Mucosa of gallbladder (tissue), 1 donor: ENCODE results near the gene AK2. TPM values are rescaled to one million over a fixed set of nuclear protein-coding genes. Genes with fewer than 3 reads are reported as not detected.

Source experiments
- DNase-seq: peaks from one replicate; pipeline ENCODE4 v3.0.0-alpha.2; 2020; ENCODE audit warnings: low spot score
- total RNA-seq: library from RNA; stranded (reverse); gene quantifications from one replicate; pipeline ENCODE4 v1.2.1, GENCODE V29; 2021
- donor health status: DM: no; HTN: no; CAD: no.

Gene AK2
- total RNA-seq, 1 donor from 2014 or later: 130 TPM

DNA sequence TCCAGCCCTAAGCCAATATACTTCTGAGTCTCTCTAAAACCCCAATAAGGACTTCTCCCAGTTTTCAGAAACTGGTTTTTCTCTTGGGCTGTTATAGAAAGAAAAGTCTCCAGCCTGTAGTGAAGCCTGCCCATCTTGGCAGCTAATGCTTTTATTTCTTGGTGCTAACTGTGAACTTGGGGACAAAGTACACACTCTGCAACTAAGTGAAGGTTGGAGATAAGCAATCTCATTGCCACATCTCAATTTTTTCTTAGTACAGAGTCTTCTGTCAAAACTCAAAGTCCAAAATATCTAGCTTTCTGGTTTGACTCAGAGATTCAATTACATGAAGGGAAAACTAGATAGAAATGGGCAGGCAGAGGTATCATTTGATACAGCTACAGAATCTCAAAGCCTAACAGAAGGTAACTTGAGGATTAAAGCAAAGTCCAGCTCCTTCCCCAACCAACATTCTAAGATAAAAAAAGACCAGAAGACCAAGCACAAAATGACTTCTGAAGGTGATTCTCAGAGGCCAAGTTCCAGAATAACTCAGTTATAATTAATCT lies 14.0 kb downstream of the AK2 start:
- peak; percentile 52 for DNase-seq

DNA sequence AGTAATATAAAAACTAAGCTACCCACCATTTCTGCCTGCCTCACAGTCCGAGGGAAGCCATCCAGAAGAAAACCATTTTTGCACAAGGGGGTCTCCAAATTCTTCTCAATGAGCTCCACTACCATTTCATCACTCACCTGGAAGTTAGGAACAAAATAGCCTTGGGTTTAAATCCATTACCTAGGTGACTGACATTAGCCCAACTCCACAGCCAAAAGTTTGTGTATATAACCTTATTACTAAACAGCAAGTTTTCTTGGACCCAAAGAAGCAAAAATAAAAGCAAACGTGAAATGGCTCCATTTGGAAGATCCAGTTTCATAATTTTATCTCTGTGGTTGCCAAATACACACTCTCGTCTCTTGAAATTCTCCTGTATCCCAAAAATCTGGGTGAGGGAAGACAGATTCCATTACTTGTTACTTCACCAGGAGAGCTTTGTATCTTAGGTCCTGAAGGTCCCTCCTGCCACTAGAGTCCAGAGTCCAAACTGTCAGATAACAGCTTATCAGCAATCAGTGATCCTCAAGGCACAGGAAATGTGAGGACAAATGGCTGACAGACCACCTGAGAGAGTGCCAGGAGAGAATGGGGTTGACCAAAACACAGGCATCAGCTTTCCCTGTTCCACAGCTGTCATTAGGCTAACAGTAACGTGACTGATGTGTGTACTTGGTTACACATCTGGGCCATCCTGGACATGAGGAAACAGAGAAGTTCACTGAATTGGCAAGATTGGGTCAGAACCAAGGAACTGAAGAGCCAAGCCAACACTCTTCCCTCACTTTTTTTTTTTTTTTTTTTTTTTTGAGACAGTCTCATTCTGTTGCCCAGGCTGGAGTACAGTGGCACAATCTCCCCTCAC lies 14.9 kb downstream of the AK2 start:
- DNase-seq: no peak

DNA sequence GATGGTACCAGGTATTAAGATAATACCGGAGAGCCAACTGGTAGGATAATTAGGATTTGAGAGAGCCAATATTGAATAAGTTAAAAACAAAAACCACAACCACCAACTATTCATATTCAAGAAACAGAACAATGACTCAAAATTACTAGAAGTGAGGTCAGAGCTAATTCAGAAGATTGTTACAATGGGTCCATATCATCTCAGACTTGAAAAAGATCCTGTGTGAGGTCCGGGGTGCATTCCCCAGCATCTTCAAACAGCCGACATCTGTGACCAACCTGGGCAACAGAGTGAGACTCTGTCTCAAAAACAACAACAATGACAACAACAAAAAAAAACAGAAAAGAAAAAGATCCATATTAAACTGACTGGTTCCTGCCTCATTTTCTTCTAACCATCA lies 18.6 kb downstream of the AK2 start:
- DNase-seq: no peak

DNA sequence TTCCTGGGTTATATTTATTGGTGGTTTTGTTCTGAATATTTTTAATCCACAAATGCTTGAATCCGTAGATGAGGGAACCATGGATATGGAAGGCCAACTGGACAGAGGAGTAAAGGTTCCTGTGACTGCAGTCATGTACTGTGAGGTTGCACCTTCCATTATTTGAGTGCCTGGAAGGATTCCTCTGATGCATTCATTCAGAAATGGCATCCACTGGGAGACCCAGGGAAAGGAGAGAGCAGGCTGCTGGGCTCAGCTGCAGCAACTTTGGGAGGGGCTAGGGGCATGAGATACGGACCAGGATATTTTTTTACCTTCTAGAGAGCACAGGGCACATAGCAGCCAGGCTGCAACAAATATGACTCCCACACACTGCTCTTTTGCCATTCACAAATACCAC lies 19.5 kb downstream of the AK2 start:
- DNase-seq: no peak

DNA sequence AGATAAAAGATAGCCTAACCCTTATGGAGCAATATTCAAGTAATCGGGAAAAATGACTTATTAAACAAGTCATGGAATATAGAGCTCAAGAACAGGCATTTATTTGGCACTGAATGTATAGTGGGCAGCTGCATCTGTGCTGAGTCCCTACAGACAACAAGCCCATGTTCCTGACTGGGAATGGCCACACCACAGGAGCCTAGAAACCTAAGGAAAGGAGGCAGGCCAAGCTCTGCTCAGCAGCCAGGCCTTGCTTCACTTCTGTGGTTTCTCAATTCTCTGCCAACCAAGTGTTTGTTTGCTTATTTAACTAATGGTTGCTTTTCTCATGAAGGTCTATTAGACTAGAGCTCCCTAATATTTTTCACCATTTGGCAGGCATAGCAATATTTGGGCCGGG lies 21.5 kb downstream of the AK2 start:
- DNase-seq: no peak

DNA sequence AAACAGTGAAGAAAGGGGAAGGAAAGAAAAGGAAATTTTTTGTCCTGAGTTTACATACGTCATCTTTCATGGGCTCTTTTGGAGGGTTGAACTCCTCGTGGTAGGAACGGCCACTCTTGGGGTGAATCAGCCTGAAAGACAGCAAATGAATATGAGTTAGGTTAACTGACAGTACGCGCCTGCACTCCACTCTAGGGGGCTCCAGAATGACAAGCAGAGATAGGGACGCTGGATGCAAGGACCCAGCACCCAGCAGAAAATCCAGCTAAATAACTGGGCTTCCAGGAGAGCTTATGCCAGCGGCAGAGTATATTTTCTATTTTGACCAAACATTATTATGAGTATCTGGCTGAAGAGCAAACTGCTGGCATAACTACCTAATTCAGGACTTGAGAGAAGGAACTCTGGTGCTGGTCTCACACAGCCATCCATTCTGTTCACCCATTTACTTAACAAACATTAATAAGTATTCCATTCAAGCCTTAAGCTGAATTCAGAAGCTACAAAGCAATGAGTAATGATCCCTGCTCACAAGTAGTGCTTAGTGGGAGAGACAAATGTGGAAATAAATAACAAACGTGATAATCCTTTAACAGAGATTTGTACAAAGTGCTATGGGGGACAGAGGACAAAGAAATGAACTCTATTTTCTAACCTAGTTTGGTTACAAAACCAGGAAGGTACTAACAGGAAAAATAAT lies 22.1 kb downstream of the AK2 start:
- no peak for DNase-seq

DNA sequence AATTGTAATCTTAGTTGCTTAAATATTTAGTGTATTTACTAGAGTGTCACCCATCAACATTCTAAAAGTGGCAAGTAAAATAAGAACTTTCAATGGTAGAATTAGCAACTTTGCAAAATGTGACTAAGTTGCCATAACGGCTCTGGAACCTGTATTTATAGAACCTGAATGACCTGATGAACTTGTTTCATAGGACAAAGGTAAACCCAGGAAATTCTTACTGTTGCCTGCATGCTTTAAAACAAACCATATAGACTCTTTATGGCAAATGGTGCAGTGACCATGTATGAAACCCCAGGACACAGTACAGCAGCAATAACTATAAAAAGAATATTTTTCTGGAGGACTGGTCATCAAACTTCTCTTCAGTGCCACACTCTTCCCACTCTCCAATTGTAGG lies 22.9 kb downstream of the AK2 start:
- DNase-seq: no peak

DNA sequence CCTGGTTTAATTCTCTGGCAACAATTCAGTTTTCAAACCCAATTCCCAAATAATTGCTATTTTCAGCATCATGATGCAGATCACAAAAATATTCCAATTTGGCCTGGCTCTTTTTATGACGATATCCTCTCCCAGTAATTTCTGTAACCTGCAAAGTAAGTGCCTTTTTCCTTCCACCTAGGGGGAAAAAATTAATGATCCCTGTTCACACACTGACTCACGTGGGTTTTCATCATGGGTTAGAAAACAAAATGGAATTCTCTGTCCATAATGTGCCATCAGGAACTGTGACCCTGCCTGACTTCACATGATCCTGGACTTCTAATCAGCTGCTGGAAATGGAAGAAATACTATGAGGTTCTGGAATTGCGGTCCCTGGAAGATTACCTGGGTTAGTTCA lies 24.5 kb downstream of the AK2 start:
- DNase-seq: no peak

DNA sequence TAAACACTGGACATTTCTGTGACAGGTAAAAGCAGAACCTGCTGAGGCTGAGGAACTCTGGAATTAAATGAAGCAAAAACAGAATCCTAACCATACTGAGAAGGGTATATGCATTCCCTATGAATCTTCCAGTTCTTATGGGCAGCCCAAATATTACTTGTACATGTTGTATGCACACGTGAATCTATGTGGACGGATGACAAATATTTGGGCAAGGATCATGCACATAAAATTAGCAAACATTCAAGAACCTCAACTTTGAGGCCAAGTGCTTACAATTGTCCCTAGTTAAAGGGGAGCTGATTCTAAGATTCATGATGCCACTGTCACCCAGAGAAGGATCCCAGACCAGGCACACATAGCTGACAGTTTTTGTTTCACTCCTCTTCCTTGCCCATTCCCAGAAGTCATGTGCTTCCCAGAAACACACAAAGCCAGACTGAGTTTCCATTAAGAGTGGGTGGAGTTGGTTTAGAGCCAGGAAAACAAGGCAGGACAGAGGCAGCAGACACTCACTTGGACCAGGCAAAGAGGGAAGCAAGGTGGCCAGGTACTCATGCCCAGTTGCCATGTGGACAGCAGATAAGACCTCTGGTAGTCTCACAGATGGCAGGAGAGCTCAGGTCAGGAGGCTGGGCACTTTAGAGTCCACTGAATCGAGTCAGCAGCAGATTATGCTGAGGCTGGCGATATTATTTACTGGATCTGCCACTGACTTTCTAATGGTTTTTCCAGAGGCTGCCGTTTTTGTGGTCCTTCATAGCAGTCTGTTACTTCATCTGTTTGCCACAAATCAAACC lies 25.6 kb downstream of the AK2 start:
- peak; percentile 75 for DNase-seq

DNA sequence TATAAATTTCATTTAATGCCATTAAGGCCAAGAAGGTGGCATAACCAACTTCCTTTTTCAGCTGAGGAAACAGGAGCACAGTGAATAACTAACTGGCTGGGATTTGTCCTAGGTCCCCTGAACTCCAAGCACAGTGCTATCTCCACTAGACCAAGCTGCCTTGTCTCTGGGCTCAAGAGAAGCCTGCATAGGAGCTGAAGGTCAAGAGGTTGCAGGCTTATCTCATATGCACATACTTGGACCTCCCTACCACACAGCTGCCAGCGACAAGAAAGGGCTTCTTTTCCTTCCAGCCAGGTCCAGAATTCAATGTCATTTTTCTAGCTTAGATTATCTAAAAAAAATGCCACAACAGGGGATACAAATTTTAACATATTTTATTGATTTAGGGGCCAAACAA lies 27.1 kb downstream of the AK2 start:
- no peak for DNase-seq

DNA sequence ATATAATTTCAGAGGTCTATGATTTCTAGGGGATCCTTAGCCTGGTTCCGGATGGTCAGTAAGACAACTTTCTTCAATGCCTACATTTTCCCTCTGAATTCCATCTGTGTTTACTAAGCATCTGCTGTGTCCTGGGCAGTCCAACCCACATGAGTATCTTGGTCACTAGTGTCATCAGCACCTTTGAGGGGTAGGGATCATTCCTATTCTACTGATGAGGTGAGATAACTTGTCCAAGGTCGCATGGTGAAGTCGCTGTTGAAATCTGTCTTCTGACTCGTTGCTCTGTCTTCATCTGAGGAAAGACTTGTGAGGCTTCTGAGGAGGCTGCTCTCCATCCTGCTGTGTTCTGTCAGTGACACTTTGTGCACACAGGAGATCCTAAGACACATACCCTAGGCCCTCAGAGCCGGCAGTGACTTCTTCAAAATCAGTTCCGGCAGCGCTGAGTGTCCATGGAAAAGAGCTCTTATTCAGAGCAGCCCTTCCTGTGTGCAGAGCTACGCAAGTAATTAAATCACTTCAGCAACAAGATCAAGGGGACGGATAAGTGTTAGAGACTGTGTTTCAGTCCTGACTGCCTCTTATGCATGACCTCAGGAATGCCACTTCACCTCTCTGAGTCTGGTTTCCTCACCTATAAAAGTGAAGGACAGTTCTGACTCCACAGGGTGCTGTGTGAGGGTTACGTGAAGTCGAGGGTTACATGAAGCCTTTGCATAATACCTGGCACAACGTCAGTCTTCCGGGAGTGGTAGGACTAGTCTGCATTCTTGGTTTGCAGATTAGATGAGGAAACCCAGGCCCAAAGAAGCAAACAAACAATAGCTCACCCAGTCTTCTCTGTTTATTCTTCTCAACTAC lies 28.4 kb downstream of the AK2 start:
- peak; percentile 44 for DNase-seq

DNA sequence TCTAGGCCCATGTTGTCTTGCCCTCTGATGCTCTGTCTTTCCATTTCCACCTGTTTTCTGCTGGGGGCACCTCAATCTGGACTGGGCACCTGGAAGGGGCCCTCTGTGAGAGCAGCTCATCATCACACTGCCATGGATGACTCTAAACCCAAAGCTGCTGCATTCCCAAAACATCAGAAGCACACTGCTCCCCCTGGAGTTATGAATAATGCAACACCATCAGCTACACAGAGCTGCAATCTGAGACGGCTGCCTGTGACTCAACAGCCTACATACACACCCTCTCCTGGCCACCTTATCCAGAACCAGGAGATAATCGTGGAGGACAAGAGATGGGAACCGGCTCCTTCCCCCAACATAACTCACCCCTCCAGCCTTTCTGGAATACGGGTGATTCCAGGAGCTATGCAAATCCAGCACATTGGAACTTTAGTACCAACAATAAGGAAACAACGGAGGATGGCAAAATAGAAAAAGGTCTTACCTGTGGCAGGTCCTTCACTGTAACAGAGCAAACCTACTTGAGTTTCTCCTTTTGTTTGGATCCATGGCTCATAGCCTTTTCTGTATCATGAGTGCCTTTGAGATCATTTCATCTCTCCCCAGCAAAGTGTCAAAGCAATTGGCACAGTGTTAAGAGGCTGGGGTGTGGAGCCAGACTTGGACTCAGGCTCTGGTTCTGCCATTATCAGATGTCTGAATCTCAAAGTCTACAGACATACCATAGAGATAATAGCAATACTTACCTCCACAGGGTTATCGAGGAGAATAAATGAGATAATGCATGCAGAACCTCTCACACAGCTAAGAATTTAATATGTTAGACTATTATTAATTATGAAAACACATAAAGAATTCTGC lies 29.3 kb downstream of the AK2 start:
- DNase-seq: peak; percentile 51

DNA sequence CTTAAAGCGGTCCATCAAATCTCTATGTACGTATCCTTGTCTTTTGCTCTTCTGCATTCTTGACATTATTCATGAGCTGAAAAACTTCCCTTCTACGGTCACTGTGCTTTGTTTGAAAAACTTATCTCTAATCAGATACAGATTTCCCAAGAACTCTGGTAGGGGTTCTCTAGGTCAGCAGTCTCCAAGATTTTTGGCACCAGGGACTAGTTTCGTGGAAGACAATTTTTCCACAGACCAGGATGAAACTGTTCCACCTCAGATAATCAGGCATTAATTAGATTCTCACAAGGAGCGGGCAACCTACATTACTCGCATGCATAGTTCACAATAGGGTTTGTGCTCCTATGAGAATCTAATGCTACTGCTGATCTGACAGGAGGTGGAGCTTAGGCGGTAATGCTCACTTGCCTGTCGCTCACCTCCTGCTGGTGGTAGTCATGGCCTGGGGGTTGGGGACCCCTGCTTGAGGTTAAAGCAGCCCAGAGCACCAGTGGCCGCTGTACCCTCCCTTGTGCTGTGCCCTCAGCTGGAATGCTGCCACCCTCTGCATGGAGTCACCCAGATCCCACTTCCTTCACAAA lies 30.8 kb downstream of the AK2 start:
- DNase-seq: no peak

DNA sequence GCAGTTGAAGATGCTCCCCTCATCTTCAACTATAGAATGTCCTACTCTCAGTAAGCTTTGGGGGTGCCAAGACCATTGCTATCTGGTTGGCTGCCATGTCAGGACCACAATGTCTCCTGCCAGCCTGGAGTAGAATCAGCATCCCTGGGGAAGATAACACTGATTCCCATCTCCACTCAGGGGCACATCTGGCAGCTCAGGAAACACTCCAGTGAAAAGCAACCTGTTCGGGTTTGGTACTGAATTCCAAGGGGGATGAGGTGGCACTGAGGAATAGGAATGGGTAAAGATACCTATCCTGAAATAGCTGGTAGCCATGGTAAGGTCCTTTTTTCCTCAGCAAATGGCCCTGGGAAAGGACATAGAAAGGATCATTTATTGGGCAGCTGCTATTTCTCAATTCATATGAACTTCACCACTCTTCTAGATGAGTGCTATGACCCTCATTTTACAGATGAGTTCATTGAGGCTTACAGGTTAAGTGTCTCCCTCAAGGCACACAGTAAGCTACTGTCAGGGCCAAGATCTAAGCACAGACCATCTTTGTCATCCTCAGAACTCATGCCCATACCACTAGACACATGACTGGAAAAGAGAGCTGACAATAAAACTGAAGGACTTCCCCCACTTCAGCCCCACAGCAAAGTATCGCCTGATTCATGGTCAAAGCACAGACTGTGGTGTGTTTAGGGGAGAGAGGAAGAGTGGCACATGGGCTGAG lies 31.4 kb downstream of the AK2 start:
- DNase-seq: no peak

DNA sequence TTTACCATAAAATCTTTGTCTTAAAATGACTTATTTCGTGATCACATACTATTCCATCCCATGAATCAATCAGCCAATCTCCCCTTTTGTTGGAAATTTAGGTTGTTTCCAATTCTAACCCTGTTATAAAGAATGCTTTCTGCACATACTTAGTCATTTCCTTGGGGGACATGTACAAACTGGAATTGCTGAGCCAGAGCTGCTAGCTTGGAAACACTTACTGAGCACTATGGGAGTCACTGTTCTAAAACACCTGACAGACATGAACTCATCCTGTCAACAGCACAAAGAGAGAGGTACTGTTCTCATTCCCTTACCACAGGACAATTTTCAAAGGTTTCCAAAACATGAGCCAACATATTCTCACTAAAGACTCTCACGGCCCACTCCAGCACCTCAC lies 32.1 kb downstream of the AK2 start:
- DNase-seq: no peak

DNA sequence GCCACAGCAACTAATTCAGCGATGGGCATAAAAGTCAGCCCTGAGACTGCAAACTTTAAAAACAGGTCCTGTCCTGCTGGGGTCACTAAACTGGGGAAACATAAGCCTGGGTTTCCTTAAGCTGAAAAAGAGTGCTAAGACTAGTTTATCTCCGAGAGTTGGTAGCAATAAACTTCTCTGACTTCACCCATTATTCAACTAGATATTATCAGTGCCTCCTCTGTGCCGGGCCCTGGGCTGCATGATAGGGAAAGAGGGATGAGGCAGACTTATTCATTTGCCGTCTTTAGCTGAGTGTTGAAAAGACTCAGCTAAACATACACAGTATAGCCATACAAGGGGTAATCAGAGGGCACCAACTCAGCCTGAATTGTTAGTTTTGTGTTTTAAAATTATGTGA lies 33.0 kb downstream of the AK2 start:
- no peak for DNase-seq

DNA sequence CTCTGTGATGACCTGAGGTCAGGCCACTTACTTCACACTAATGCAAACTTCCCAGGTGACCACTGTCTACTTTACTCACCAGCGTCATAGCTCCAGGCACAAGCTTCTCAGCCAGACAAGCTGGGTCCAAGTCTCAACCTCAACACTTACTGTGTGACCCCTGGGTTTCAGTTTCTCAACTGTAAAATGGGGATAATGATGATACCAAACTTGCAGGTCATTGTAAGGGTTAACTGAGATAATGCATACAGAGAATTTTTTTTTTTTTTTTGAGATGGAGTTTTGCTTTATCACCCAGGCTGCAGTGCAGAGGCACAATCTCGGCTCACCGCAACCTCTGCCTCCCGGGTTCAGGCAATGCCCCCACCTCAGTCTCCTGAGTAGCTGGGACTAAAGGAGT lies 34.7 kb downstream of the AK2 start:
- DNase-seq: no peak

DNA sequence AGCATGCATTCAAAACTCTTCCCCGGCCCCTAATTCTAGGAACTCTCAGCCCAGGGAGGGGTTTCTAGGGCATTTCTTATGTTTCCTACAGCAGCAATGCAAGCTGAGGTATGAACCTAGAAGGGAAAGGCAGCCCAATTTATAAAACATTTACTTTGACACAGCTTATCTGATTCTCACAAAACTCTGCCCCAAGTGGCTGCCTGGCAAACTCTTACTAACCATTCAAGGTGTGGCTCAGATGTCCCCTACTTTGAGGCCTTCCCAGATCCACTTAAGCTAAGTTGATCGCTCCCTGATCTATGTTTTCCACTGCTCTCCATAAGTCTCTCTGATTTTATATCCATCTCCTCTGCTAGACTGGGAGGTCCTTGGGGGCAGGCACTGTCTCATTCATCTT lies 35.4 kb downstream of the AK2 start:
- DNase-seq: no peak

DNA sequence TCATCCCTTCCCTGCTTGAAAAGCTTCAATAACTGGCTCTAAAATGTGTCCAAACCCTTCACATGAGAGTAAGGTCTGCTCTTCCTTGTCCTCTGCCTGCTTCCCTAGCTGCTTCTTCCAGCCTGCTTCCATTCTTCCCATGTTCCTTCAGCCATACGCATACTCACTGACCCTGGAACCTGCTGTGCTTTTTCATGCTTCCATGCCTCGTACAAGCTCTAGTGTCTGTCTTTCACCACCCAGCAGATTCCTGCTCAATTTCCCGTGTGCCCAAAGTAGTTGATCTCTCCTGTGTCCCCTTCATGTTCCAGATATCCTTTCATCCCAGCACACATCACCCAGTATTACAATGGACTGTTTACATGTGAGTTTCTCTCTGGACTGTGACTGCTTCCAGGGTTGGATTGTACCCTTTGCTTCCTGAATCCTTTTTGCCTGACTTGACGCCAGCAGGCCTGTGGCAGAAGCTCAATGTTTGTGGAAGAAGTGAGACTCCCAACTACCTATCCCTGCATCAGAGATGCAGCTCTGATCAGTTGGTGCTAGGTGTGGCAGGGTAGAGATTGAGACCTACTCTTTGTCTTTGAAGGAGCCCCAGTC lies 36.2 kb downstream of the AK2 start:
- DNase-seq: no peak
